ENCODE results near the gene SYCP3.

Gene SYCP3

GRCh38 chr12:101738920-101739665, at the start of gene SYCP3:
SYCP3 (minus strand) TSS chr12:101739462; CDS start chr12:101737935, 1,527 bp downstream.
- no peaks in the 10 kb centered on the region for H3K9me3 ChIP-seq (ENCODE audit: control insufficient read depth in 2 of 2, low read length in 2 of 2)
- no peak within 1 kb of the TSS for H3K4me3 ChIP-seq (ENCODE audit: low read length in 2 of 2)
- H3K9ac ChIP-seq (ENCODE audit: low read depth in 1 of 2, low read length in 2 of 2), result no peak within 1 kb of the TSS
- H3K4me1 ChIP-seq (ENCODE audit: control insufficient read depth in 2 of 2, insufficient read depth in 2 of 2, low read length in 2 of 2), result no peaks in the 10 kb centered on the region
- no peaks in the 10 kb centered on the region for H3K27me3 ChIP-seq (ENCODE audit: control insufficient read depth in 2 of 2, insufficient read depth in 2 of 2, low read length in 2 of 2)
- peaks cover 35 to 41% of the 10 kb centered on the region in 2 donors for H3K36me3 ChIP-seq (ENCODE audit: control insufficient read depth in 2 of 2, insufficient read depth in 2 of 2, low read length in 2 of 2)
- no peak within 1 kb of the TSS for H3K27ac ChIP-seq (ENCODE audit: low read depth in 2 of 2, low read length in 2 of 2)

- no peaks in the 10 kb centered on the region for H3K9me3 ChIP-seq (ENCODE audit: control insufficient read depth in 2 of 2, low read length in 2 of 2)
- no peak overlapping the region for H3K9ac ChIP-seq (ENCODE audit: low read depth in 1 of 2, low read length in 2 of 2)
- H3K4me3 ChIP-seq (ENCODE audit: low read length in 2 of 2), result no peak overlapping the region
- no peak overlapping the region for H3K27ac ChIP-seq (ENCODE audit: low read depth in 2 of 2, low read length in 2 of 2)
- peaks cover 14 to 25% of the 10 kb centered on the region in 2 donors for H3K36me3 ChIP-seq (ENCODE audit: control insufficient read depth in 2 of 2, insufficient read depth in 2 of 2, low read length in 2 of 2)
- H3K4me1 ChIP-seq (ENCODE audit: control insufficient read depth in 2 of 2, insufficient read depth in 2 of 2, low read length in 2 of 2), result peaks cover 6 to 16% of the 10 kb centered on the region in 2 donors
- H3K27me3 ChIP-seq (ENCODE audit: control insufficient read depth in 2 of 2, insufficient read depth in 2 of 2, low read length in 2 of 2), result no peaks in the 10 kb centered on the region
Measured at GRCh38 chr12:101785671-101786070, 46.4 kb upstream of the SYCP3 start.

- peaks cover 13 to 26% of the 10 kb centered on the region in 2 donors for H3K36me3 ChIP-seq (ENCODE audit: control insufficient read depth in 2 of 2, insufficient read depth in 2 of 2, low read length in 2 of 2)
- H3K27ac ChIP-seq (ENCODE audit: low read depth in 2 of 2, low read length in 2 of 2), result peak overlapping the region; percentile 56 to 75
Measured at GRCh38 chr12:101784376-101784775, 45.1 kb upstream of the SYCP3 start.

GRCh38 chr12:101783838-101784237, 44.6 kb upstream of the SYCP3 start:
- H3K4me1 ChIP-seq (ENCODE audit: control insufficient read depth in 2 of 2, insufficient read depth in 2 of 2, low read length in 2 of 2), result peaks cover 6 to 20% of the 10 kb centered on the region in 2 donors
- no peak overlapping the region for H3K4me3 ChIP-seq (ENCODE audit: low read length in 2 of 2)
- H3K27me3 ChIP-seq (ENCODE audit: control insufficient read depth in 2 of 2, insufficient read depth in 2 of 2, low read length in 2 of 2), result no peaks in the 10 kb centered on the region
- H3K27ac ChIP-seq (ENCODE audit: low read depth in 2 of 2, low read length in 2 of 2), result peak overlapping the region; percentile 75 to 81
- no peak overlapping the region for H3K9ac ChIP-seq (ENCODE audit: low read depth in 1 of 2, low read length in 2 of 2)
- no peaks in the 10 kb centered on the region for H3K9me3 ChIP-seq (ENCODE audit: control insufficient read depth in 2 of 2, low read length in 2 of 2)
- peaks cover 8 to 22% of the 10 kb centered on the region in 2 donors for H3K36me3 ChIP-seq (ENCODE audit: control insufficient read depth in 2 of 2, insufficient read depth in 2 of 2, low read length in 2 of 2)

More at GRCh38 chr12:101784376-101784775, 45.1 kb upstream of the SYCP3 start:
- no peak overlapping the region for H3K9ac ChIP-seq (ENCODE audit: low read depth in 1 of 2, low read length in 2 of 2)
- no peaks in the 10 kb centered on the region for H3K27me3 ChIP-seq (ENCODE audit: control insufficient read depth in 2 of 2, insufficient read depth in 2 of 2, low read length in 2 of 2)
- no peaks in the 10 kb centered on the region for H3K9me3 ChIP-seq (ENCODE audit: control insufficient read depth in 2 of 2, low read length in 2 of 2)
- H3K4me3 ChIP-seq (ENCODE audit: low read length in 2 of 2), result no peak overlapping the region
- peaks cover 6 to 20% of the 10 kb centered on the region in 2 donors for H3K4me1 ChIP-seq (ENCODE audit: control insufficient read depth in 2 of 2, insufficient read depth in 2 of 2, low read length in 2 of 2)

GRCh38 chr12:101783150-101783549, 43.9 kb upstream of the SYCP3 start:
- H3K9ac ChIP-seq (ENCODE audit: low read depth in 1 of 2, low read length in 2 of 2), result peak overlapping the region in 1 of 2 donors; percentile 34
- H3K27ac ChIP-seq (ENCODE audit: low read depth in 2 of 2, low read length in 2 of 2), result peak overlapping the region; percentile 75 to 81
- H3K36me3 ChIP-seq (ENCODE audit: control insufficient read depth in 2 of 2, insufficient read depth in 2 of 2, low read length in 2 of 2), result peaks cover 5 to 16% of the 10 kb centered on the region in 2 donors
- no peaks in the 10 kb centered on the region for H3K9me3 ChIP-seq (ENCODE audit: control insufficient read depth in 2 of 2, low read length in 2 of 2)
- no peak overlapping the region for H3K4me3 ChIP-seq (ENCODE audit: low read length in 2 of 2)
- no peaks in the 10 kb centered on the region for H3K27me3 ChIP-seq (ENCODE audit: control insufficient read depth in 2 of 2, insufficient read depth in 2 of 2, low read length in 2 of 2)
- H3K4me1 ChIP-seq (ENCODE audit: control insufficient read depth in 2 of 2, insufficient read depth in 2 of 2, low read length in 2 of 2), result peaks cover 6 to 21% of the 10 kb centered on the region in 2 donors

- peaks cover 6 to 24% of the 10 kb centered on the region in 2 donors for H3K4me1 ChIP-seq (ENCODE audit: control insufficient read depth in 2 of 2, insufficient read depth in 2 of 2, low read length in 2 of 2)
- peak overlapping the region in 1 of 2 donors; percentile 81 for H3K27ac ChIP-seq (ENCODE audit: low read depth in 2 of 2, low read length in 2 of 2)
- no peak overlapping the region for H3K9ac ChIP-seq (ENCODE audit: low read depth in 1 of 2, low read length in 2 of 2)
- no peaks in the 10 kb centered on the region for H3K27me3 ChIP-seq (ENCODE audit: control insufficient read depth in 2 of 2, insufficient read depth in 2 of 2, low read length in 2 of 2)
- no peaks in the 10 kb centered on the region for H3K9me3 ChIP-seq (ENCODE audit: control insufficient read depth in 2 of 2, low read length in 2 of 2)
- no peak overlapping the region for H3K4me3 ChIP-seq (ENCODE audit: low read length in 2 of 2)
- H3K36me3 ChIP-seq (ENCODE audit: control insufficient read depth in 2 of 2, insufficient read depth in 2 of 2, low read length in 2 of 2), result peaks cover 11 to 18% of the 10 kb centered on the region in 2 donors
Measured at GRCh38 chr12:101782273-101782731, 43.0 kb upstream of the SYCP3 start.

GRCh38 chr12:101781834-101782233, 42.6 kb upstream of the SYCP3 start:
- Histone ChIP-seq H3K4me1 (ENCODE audit: control insufficient read depth in 2 of 2, insufficient read depth in 2 of 2, low read length in 2 of 2) (peaks cover 6 to 24% of the 10 kb centered on the region in 2 donors), H3K9ac (ENCODE audit: low read depth in 1 of 2, low read length in 2 of 2) (no peak overlapping the region), H3K4me3 (ENCODE audit: low read length in 2 of 2) (no peak overlapping the region), H3K27me3 (ENCODE audit: control insufficient read depth in 2 of 2, insufficient read depth in 2 of 2, low read length in 2 of 2) (no peaks in the 10 kb centered on the region), H3K27ac (ENCODE audit: low read depth in 2 of 2, low read length in 2 of 2) (no peak overlapping the region), H3K36me3 (ENCODE audit: control insufficient read depth in 2 of 2, insufficient read depth in 2 of 2, low read length in 2 of 2) (peaks cover 16 to 22% of the 10 kb centered on the region in 2 donors), H3K9me3 (ENCODE audit: control insufficient read depth in 2 of 2, low read length in 2 of 2) (no peaks in the 10 kb centered on the region)

GRCh38 chr12:101780599-101780998, 41.3 kb upstream of the SYCP3 start:
- no peaks in the 10 kb centered on the region for H3K27me3 ChIP-seq (ENCODE audit: control insufficient read depth in 2 of 2, insufficient read depth in 2 of 2, low read length in 2 of 2)
- no peak overlapping the region for H3K4me3 ChIP-seq (ENCODE audit: low read length in 2 of 2)
- no peaks in the 10 kb centered on the region for H3K9me3 ChIP-seq (ENCODE audit: control insufficient read depth in 2 of 2, low read length in 2 of 2)
- no peak overlapping the region for H3K9ac ChIP-seq (ENCODE audit: low read depth in 1 of 2, low read length in 2 of 2)
- H3K27ac ChIP-seq (ENCODE audit: low read depth in 2 of 2, low read length in 2 of 2), result no peak overlapping the region
- peaks cover 20 to 26% of the 10 kb centered on the region in 2 donors for H3K36me3 ChIP-seq (ENCODE audit: control insufficient read depth in 2 of 2, insufficient read depth in 2 of 2, low read length in 2 of 2)
- peaks cover 6 to 24% of the 10 kb centered on the region in 2 donors for H3K4me1 ChIP-seq (ENCODE audit: control insufficient read depth in 2 of 2, insufficient read depth in 2 of 2, low read length in 2 of 2)

- H3K9ac ChIP-seq (ENCODE audit: low read depth in 1 of 2, low read length in 2 of 2), result no peak overlapping the region
- H3K4me3 ChIP-seq (ENCODE audit: low read length in 2 of 2), result no peak overlapping the region
- H3K36me3 ChIP-seq (ENCODE audit: control insufficient read depth in 2 of 2, insufficient read depth in 2 of 2, low read length in 2 of 2), result peaks cover 20 to 27% of the 10 kb centered on the region in 2 donors
- H3K27ac ChIP-seq (ENCODE audit: low read depth in 2 of 2, low read length in 2 of 2), result no peak overlapping the region
- no peaks in the 10 kb centered on the region for H3K27me3 ChIP-seq (ENCODE audit: control insufficient read depth in 2 of 2, insufficient read depth in 2 of 2, low read length in 2 of 2)
- H3K4me1 ChIP-seq (ENCODE audit: control insufficient read depth in 2 of 2, insufficient read depth in 2 of 2, low read length in 2 of 2), result peaks cover 6 to 18% of the 10 kb centered on the region in 2 donors
- H3K9me3 ChIP-seq (ENCODE audit: control insufficient read depth in 2 of 2, low read length in 2 of 2), result no peaks in the 10 kb centered on the region
Measured at GRCh38 chr12:101779626-101780025, 40.4 kb upstream of the SYCP3 start.

GRCh38 chr12:101779200-101779599, 39.9 kb upstream of the SYCP3 start:
- no peaks in the 10 kb centered on the region for H3K27me3 ChIP-seq (ENCODE audit: control insufficient read depth in 2 of 2, insufficient read depth in 2 of 2, low read length in 2 of 2)
- no peak overlapping the region for H3K9ac ChIP-seq (ENCODE audit: low read depth in 1 of 2, low read length in 2 of 2)
- peaks cover 4 to 15% of the 10 kb centered on the region in 2 donors for H3K4me1 ChIP-seq (ENCODE audit: control insufficient read depth in 2 of 2, insufficient read depth in 2 of 2, low read length in 2 of 2)
- H3K4me3 ChIP-seq (ENCODE audit: low read length in 2 of 2), result no peak overlapping the region
- H3K9me3 ChIP-seq (ENCODE audit: control insufficient read depth in 2 of 2, low read length in 2 of 2), result no peaks in the 10 kb centered on the region
- H3K36me3 ChIP-seq (ENCODE audit: control insufficient read depth in 2 of 2, insufficient read depth in 2 of 2, low read length in 2 of 2), result peaks cover 19 to 26% of the 10 kb centered on the region in 2 donors
- H3K27ac ChIP-seq (ENCODE audit: low read depth in 2 of 2, low read length in 2 of 2), result peak overlapping the region in 1 of 2 donors; percentile 21

All from mucosa of rectum (tissue), 2 donors.